Transverse colon (tissue), 4 donors: Measurements from ENCODE around the gene FBXL15.

Experiments
- POLR2AphosphoS5 ChIP-seq, 3 donors: sonication (generic); formaldehyde crosslinking; IDR thresholded peaks; one replicate each; pipeline ENCODE4 v1.6.1; 2016; ENCODE audit warnings: antibody characterized with exemption in 3 of 3
- TF ChIP-seq, protein P1 (sequence below), 5 experiments: fragments of 200-600 bp in 3 of 5; fragments of 450-650 bp in 2 of 5; sonication (generic) in 3 of 5; IDR thresholded peaks; 1 replicate in 2 of 5; 2 replicates in 3 of 5; pipeline ENCODE4 v1.5.1; 2016 to 2017; ENCODE audit warnings: antibody characterized with exemption in 5 of 5, inconsistent platforms in 3 of 5, mild to moderate bottlenecking in 2 of 5, moderate library complexity in 1 of 5

DNA sequence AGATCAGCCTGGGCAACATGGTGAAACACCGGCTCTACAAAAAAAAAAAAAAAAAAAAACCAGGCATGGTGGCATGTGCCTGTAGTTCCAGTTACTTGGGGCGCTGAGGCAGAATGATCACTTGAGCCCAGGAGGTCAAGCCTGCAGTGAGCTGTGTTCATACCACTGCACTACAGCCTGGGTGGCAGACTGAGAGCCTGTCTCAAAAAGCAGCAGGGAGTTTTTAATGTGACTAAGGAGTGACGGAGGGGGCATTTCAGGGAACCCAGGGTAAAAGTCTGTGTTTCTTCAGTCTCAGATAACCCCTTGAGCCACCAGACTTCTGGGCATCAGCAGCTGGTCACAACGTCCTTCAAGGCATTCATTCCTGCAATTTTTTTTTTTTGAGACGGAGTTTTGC is 32.9 kb downstream of the FBXL15 start:
- TF ChIP-seq, protein P1, sequence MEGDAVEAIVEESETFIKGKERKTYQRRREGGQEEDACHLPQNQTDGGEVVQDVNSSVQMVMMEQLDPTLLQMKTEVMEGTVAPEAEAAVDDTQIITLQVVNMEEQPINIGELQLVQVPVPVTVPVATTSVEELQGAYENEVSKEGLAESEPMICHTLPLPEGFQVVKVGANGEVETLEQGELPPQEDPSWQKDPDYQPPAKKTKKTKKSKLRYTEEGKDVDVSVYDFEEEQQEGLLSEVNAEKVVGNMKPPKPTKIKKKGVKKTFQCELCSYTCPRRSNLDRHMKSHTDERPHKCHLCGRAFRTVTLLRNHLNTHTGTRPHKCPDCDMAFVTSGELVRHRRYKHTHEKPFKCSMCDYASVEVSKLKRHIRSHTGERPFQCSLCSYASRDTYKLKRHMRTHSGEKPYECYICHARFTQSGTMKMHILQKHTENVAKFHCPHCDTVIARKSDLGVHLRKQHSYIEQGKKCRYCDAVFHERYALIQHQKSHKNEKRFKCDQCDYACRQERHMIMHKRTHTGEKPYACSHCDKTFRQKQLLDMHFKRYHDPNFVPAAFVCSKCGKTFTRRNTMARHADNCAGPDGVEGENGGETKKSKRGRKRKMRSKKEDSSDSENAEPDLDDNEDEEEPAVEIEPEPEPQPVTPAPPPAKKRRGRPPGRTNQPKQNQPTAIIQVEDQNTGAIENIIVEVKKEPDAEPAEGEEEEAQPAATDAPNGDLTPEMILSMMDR (IDR thresholded peaks at IDR 0.05) = no peak
- no peak for TF ChIP-seq POLR2AphosphoS5 (IDR thresholded peaks at IDR 0.05)
